Transverse colon (tissue), 4 donors: Measurements from ENCODE around the gene NCOA3.

Experiments
- CTCF ChIP-seq, 5 experiments: fragments of 200-600 bp in 3 of 5; fragments of 450-650 bp in 2 of 5; sonication (generic) in 3 of 5; IDR thresholded peaks; 1 replicate in 2 of 5; 2 replicates in 3 of 5; pipeline ENCODE4 v1.5.1; 2016 to 2017; ENCODE audit warnings: antibody characterized with exemption in 5 of 5, inconsistent platforms in 3 of 5, mild to moderate bottlenecking in 2 of 5, moderate library complexity in 1 of 5
- EP300 ChIP-seq: sonication (generic); formaldehyde crosslinking; IDR thresholded peaks from one replicate; pipeline ENCODE4 v1.6.1; 2017; ENCODE audit warnings: antibody characterized with exemption, low read depth
- POLR2A ChIP-seq: fragments of 450-650 bp; IDR thresholded peaks from one replicate; pipeline ENCODE4 v1.6.1; 2016; ENCODE audit warnings: antibody characterized with exemption, mild to moderate bottlenecking, moderate library complexity
- POLR2AphosphoS5 ChIP-seq, 3 donors: sonication (generic); formaldehyde crosslinking; IDR thresholded peaks; one replicate each; pipeline ENCODE4 v1.6.1; 2016; ENCODE audit warnings: antibody characterized with exemption in 3 of 3

GRCh38 chr20:47482705-47483104, 19.0 kb upstream of the NCOA3 start:
- no peak for TF ChIP-seq CTCF (IDR thresholded peaks at IDR 0.05)
- no peak for TF ChIP-seq POLR2AphosphoS5 (IDR thresholded peaks at IDR 0.05)
- no peak for TF ChIP-seq EP300
- TF ChIP-seq POLR2A, result no peak
